Glutamatergic neuron (in vitro differentiated cells): ENCODE results near the gene HOXB2. TPM values are rescaled to one million over a fixed set of nuclear protein-coding genes. Genes with fewer than 3 reads are reported as not detected.

Source experiments
- DNase-seq: peaks from one replicate; pipeline ENCODE4 v3.0.0; 2022
- H3K27ac Mint-ChIP-seq: one replicate; pipeline ENCODE4 v1.8.0; 2020; ENCODE audit warnings: mild to moderate bottlenecking, mixed read lengths, inconsistent platforms; ENCODE audit not compliant: unreplicated experiment
- H3K27me3 Mint-ChIP-seq: one replicate; pipeline ENCODE4 v1.8.0; 2020; ENCODE audit warnings: mild to moderate bottlenecking, moderate library complexity, mixed read lengths, inconsistent platforms; ENCODE audit not compliant: unreplicated experiment
- H3K36me3 Mint-ChIP-seq: one replicate; pipeline ENCODE4 v1.8.0; 2020; ENCODE audit warnings: mild to moderate bottlenecking, mixed read lengths, inconsistent platforms; ENCODE audit not compliant: unreplicated experiment
- H3K4me1 Mint-ChIP-seq: one replicate; pipeline ENCODE4 v1.8.0; 2020; ENCODE audit warnings: mild to moderate bottlenecking, low read depth, mixed read lengths, inconsistent platforms; ENCODE audit not compliant: unreplicated experiment
- H3K4me3 Mint-ChIP-seq: one replicate; pipeline ENCODE4 v1.8.0; 2020; ENCODE audit warnings: mild to moderate bottlenecking, mixed read lengths, inconsistent platforms; ENCODE audit not compliant: unreplicated experiment
- H3K9me3 Mint-ChIP-seq: one replicate; pipeline ENCODE4 v1.8.0; 2020; ENCODE audit warnings: mild to moderate bottlenecking, moderate library complexity, mixed read lengths, inconsistent platforms; ENCODE audit not compliant: unreplicated experiment
- CTCF ChIP-seq: fragments of 200-600 bp; sonication (generic); IDR thresholded peaks from one replicate; pipeline ENCODE4 v1.5.0; 2021; ENCODE audit not compliant: partially characterized antibody, unreplicated experiment
- total RNA-seq: library from RNA; stranded (reverse); fragmentation: NEBNext Ultra II Directional; extraction: Animal tissue kit (Norgen Biotek cat#: 25700); gene quantifications from one replicate; pipeline ENCODE4 v1.2.1, GENCODE V29; 2021; ENCODE audit not compliant: unreplicated experiment

HOXB2 gene
- total RNA-seq, 1 donor from 2014 or later, result 12.7 TPM

- TF ChIP-seq CTCF, result no peak
- H3K9me3 Mint-ChIP-seq, result peaks cover 3% of the 10 kb centered on the region
- H3K27ac Mint-ChIP-seq, result no peak overlapping the region
- H3K27me3 Mint-ChIP-seq, result peaks cover 22% of the 10 kb centered on the region
- H3K4me3 Mint-ChIP-seq, result no peak overlapping the region
- no peaks in the 10 kb centered on the region for H3K4me1 Mint-ChIP-seq
- DNase-seq, result no peak
- H3K36me3 Mint-ChIP-seq, result peaks cover 5% of the 10 kb centered on the region
Measured at GRCh38 chr17:48532261-48532660, 12.6 kb downstream of the HOXB2 start.

GRCh38 chr17:48530887-48531272 lies 14.0 kb downstream of the HOXB2 start, which contains the start of gene HOXB1:
TSS of gene HOXB1 (minus strand) at chr17:48531011. CDS start at chr17:48530904, 107 bp downstream.
- H3K27ac Mint-ChIP-seq, result no peak within 1 kb of the TSS
- peaks cover 12% of the 10 kb centered on the region for H3K36me3 Mint-ChIP-seq
- H3K27me3 Mint-ChIP-seq, result peaks cover 27% of the 10 kb centered on the region
- H3K9me3 Mint-ChIP-seq, result peaks cover 3% of the 10 kb centered on the region
- DNase-seq, result no peak
- no peaks in the 10 kb centered on the region for H3K4me1 Mint-ChIP-seq
- H3K4me3 Mint-ChIP-seq, result no peak within 1 kb of the TSS
- TF ChIP-seq CTCF, result no peak

- peaks cover 13% of the 10 kb centered on the region for H3K36me3 Mint-ChIP-seq
- peaks cover 33% of the 10 kb centered on the region for H3K27me3 Mint-ChIP-seq
- no peak overlapping the region for H3K4me3 Mint-ChIP-seq
- TF ChIP-seq CTCF, result no peak
- DNase-seq, result no peak
- no peaks in the 10 kb centered on the region for H3K4me1 Mint-ChIP-seq
- H3K27ac Mint-ChIP-seq, result no peak overlapping the region
- peaks cover 5% of the 10 kb centered on the region for H3K9me3 Mint-ChIP-seq
Measured at GRCh38 chr17:48530208-48530886, 14.6 kb downstream of the HOXB2 start.

- Mint-ChIP-seq H3K27ac (no peak overlapping the region), H3K27me3 (peaks cover 36% of the 10 kb centered on the region)
Measured at GRCh38 chr17:48529683-48530009, 15.3 kb downstream of the HOXB2 start.

More at GRCh38 chr17:48529683-48530009, 15.3 kb downstream of the HOXB2 start:
- Mint-ChIP-seq H3K4me1 (no peaks in the 10 kb centered on the region), H3K9me3 (peaks cover 5% of the 10 kb centered on the region), H3K36me3 (peaks cover 13% of the 10 kb centered on the region), H3K4me3 (no peak overlapping the region)
- no peak for DNase-seq
- no peak for TF ChIP-seq CTCF
